ENCODE results near the gene SLC44A2. TPM values are rescaled to one million over a fixed set of nuclear protein-coding genes. Genes with fewer than 3 reads are reported as not detected.

Gene SLC44A2
- polyA plus RNA-seq, 1 experiment, result 114 TPM

DNA sequence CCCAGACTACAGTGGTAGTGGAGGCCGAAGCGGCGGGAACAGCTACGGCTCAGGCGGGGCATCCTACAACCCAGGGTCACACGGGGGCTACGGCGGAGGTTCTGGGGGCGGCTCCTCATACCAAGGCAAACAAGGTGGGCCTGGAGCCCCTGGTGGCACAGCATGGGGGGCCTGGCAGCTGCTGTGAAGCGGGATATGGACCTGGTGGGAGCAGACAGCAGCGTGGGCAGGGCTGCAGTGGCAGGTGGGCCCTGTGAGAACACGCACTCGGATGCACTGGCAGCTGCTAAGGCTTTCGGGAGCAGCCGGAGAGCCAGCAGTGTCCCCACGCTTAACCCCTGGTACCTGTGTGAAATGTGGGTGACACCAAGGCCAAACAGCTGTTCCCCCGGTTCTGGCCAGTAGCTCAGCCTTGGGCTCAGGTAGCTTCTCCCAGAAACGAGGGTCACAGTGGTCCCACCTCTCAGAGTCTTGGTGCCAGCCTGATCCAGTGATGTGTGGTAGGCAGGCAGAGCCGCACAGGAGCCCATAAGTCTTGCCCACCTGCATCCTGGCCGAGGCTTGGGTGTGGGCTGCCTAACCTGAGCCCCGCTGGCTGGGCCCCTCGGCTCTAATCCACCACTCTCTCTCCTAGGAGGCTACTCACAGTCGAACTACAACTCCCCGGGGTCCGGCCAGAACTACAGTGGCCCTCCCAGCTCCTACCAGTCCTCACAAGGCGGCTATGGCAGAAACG lies 63.4 kb downstream of the SLC44A2 start:
- Histone ChIP-seq H3K27me3 (ENCODE audit: control insufficient read depth, insufficient read depth, low read length) (no peaks in the 10 kb centered on the region), H3K4me3 (ENCODE audit: low read depth, low read length) (no peak overlapping the region), H3K36me3 (ENCODE audit: control insufficient read depth, insufficient read depth, low read length) (peaks cover 47% of the 10 kb centered on the region)
- no peak for DNase-seq (ENCODE audit: low read depth)
- POLR2A ChIA-PET, result no interaction called here
- no peak for TF ChIP-seq CTCF (IDR thresholded peaks at IDR 0.05; ENCODE audit: insufficient read depth, low read depth, low read length)
- CTCF ChIA-PET, result interaction anchor here (1.6 to 3.3 kb wide), 3 partner anchors 11 to 107 kb away, joined by 3 to 17 read pairs (median 6); partner anchors contain the start of gene QTRT1

- peaks cover 43% of the 10 kb centered on the region for H3K36me3 ChIP-seq (ENCODE audit: control insufficient read depth, insufficient read depth, low read length)
- no peak for TF ChIP-seq CTCF (IDR thresholded peaks at IDR 0.05; ENCODE audit: insufficient read depth, low read depth, low read length)
- no peak for DNase-seq (ENCODE audit: low read depth)
- POLR2A ChIA-PET, result no interaction called here
- H3K4me3 ChIP-seq (ENCODE audit: low read depth, low read length), result no peak overlapping the region
- CTCF ChIA-PET, result interaction anchor here (3.3 kb wide), 1 partner anchor 10 kb away, joined by 17 read pairs; the partner anchor contains the start of gene QTRT1
- H3K27me3 ChIP-seq (ENCODE audit: control insufficient read depth, insufficient read depth, low read length), result no peaks in the 10 kb centered on the region
Observed at GRCh38 chr19:10690341-10690781, 65.0 kb downstream of the SLC44A2 start.

GRCh38 chr19:10691178-10691881 lies 66.0 kb downstream of the SLC44A2 start:
- POLR2A ChIA-PET, result no interaction called here
- no peak for TF ChIP-seq CTCF (IDR thresholded peaks at IDR 0.05; ENCODE audit: insufficient read depth, low read depth, low read length)
- no peak overlapping the region for H3K4me3 ChIP-seq (ENCODE audit: low read depth, low read length)
- peaks cover 39% of the 10 kb centered on the region for H3K36me3 ChIP-seq (ENCODE audit: control insufficient read depth, insufficient read depth, low read length)
- no peaks in the 10 kb centered on the region for H3K27me3 ChIP-seq (ENCODE audit: control insufficient read depth, insufficient read depth, low read length)
- no peak for DNase-seq (ENCODE audit: low read depth)
- CTCF ChIA-PET, result interaction anchor here (2.0 to 2.2 kb wide), 2 partner anchors 10 to 288 kb away, joined by 6 read pairs; partner anchors contain the start of genes CDC37 and QTRT1

DNA sequence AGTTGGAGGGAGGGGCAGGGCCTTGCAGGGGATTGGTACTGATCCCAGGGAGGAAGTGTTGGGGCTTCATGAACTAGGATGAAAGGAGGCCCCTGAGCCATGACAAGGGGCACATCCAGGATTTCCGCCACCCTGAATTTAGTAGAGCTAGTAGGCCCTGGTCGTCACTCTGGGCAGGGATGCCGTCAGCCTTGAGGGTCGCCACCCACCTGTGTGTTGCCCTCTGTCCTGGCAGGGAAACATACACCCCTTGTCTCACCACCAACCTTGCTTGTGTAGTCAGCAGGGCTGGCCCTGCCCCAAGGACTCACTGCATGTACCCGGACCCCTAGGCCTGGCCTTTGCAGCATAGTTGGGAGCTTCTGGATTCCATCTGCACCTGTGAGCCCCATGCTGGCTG lies 66.5 kb downstream of the SLC44A2 start:
- Histone ChIP-seq H3K4me3 (ENCODE audit: low read depth, low read length) (no peak overlapping the region), H3K27me3 (ENCODE audit: control insufficient read depth, insufficient read depth, low read length) (no peaks in the 10 kb centered on the region), H3K36me3 (ENCODE audit: control insufficient read depth, insufficient read depth, low read length) (peaks cover 39% of the 10 kb centered on the region)
- TF ChIP-seq CTCF (IDR thresholded peaks at IDR 0.05; ENCODE audit: insufficient read depth, low read depth, low read length), result no peak
- ChIA-PET CTCF (interaction anchor here (2.0 to 2.2 kb wide), 2 partner anchors 9 to 288 kb away, joined by 6 read pairs; partner anchors contain the start of genes CDC37 and QTRT1), POLR2A (no interaction called here)
- no peak for DNase-seq (ENCODE audit: low read depth)

- POLR2A ChIA-PET, result no interaction called here
- no peaks in the 10 kb centered on the region for H3K27me3 ChIP-seq (ENCODE audit: control insufficient read depth, insufficient read depth, low read length)
- DNase-seq (ENCODE audit: low read depth), result no peak
- no peak overlapping the region for H3K4me3 ChIP-seq (ENCODE audit: low read depth, low read length)
- CTCF ChIA-PET, result interaction anchor here (1.0 to 2.2 kb wide), 3 partner anchors 8 to 289 kb away, joined by 3 to 6 read pairs (median 6); partner anchors contain the start of genes CDC37 and QTRT1
- H3K36me3 ChIP-seq (ENCODE audit: control insufficient read depth, insufficient read depth, low read length), result peaks cover 32% of the 10 kb centered on the region
- TF ChIP-seq CTCF (IDR thresholded peaks at IDR 0.05; ENCODE audit: insufficient read depth, low read depth, low read length), result no peak
Observed at GRCh38 chr19:10692673-10693264, 67.4 kb downstream of the SLC44A2 start.
